GM19193 (cell line): Measurements from ENCODE around the gene SUCO.

Source experiments
- POLR2A ChIP-seq: IDR thresholded peaks from 4 replicates; pipeline ENCODE4 v1.6.1; 2011; ENCODE audit not compliant: insufficient read depth, insufficient read length; ENCODE audit errors: extremely low read depth

Gene SUCO, protein sequence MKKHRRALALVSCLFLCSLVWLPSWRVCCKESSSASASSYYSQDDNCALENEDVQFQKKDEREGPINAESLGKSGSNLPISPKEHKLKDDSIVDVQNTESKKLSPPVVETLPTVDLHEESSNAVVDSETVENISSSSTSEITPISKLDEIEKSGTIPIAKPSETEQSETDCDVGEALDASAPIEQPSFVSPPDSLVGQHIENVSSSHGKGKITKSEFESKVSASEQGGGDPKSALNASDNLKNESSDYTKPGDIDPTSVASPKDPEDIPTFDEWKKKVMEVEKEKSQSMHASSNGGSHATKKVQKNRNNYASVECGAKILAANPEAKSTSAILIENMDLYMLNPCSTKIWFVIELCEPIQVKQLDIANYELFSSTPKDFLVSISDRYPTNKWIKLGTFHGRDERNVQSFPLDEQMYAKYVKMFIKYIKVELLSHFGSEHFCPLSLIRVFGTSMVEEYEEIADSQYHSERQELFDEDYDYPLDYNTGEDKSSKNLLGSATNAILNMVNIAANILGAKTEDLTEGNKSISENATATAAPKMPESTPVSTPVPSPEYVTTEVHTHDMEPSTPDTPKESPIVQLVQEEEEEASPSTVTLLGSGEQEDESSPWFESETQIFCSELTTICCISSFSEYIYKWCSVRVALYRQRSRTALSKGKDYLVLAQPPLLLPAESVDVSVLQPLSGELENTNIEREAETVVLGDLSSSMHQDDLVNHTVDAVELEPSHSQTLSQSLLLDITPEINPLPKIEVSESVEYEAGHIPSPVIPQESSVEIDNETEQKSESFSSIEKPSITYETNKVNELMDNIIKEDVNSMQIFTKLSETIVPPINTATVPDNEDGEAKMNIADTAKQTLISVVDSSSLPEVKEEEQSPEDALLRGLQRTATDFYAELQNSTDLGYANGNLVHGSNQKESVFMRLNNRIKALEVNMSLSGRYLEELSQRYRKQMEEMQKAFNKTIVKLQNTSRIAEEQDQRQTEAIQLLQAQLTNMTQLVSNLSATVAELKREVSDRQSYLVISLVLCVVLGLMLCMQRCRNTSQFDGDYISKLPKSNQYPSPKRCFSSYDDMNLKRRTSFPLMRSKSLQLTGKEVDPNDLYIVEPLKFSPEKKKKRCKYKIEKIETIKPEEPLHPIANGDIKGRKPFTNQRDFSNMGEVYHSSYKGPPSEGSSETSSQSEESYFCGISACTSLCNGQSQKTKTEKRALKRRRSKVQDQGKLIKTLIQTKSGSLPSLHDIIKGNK (N-terminal part only)

DNA sequence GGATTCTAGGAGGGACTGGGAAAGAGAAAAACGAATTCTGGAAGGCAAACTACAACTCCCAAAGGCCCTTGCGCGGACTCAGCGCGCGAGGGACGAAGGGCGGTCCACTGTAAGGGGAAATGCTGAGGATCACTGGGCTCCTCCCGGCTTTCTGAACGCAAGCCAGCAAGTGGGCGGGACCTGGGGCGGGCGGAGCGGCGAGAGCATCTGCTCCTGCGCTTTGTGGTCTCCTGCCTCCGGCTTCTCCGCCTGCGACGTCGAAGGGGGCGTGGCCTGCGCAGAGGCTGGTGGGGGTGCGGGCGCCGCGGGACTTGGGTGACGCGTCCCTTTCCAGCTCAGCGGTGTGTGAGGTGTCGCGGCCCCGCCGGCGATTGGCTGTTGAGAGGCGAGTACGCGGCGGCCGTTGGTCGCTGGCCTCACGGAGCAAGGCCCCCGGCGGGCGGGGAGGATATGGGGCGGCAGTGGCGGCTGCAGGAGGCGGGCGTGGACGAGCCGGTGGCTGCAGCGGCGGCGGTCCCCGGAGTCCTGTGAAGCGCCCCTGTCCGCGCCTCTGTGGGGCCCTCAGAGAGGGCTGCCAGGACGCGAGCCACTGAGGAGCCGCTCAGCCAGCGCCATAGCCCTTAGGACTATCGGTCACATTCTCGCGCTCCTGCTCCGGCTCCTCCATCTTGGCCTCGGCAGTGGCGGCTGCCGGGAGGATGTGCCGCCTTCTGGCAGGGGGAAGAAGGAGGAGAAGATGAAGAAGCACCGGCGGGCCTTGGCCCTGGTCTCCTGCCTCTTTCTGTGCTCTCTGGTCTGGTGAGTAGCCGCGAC, at the start of gene SUCO:
SUCO (plus strand) TSS at position 451 of the 813 bp plus-strand sequence; CDS start at position 737, 286 bp downstream.
- peak; percentile 87 for TF ChIP-seq POLR2A

DNA sequence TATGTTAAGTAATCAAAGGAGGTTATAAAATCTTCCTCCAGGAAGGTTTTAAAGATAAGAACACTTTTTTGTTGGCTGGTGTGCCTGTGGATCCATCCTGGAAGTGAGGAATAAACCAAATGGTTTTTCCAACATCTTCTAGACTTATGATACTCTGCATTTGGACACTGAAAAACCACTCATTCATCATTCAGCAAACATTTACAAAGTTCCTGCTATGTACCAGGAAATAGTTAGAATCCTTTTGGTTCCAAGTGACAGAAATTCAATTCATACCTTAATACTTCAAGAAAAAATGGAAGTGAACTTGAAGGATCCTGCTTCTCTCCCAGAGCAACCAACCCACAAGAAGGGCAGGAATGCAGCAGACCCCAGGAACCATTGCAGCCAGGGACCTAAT, 49.5 kb upstream of the SUCO start:
- no peak for TF ChIP-seq POLR2A

DNA sequence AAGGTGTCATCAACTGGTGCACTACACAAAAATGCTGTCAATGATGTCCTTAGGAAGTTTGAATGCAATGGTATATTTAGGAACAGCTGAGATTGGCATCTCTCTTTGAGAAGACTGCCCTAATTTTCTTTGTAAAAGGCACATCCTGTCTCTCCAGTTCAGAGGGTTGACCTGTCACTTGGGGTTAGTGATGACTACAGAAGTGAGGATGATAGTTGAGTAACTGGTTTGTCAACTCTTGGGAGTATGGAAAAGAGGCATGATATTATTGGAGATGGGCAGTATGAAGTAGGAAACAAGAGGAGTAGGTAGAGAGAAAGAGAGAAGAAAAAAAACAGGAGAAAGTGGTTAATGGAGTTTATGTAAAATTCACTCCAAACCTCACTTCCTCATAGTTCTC, 48.7 kb upstream of the SUCO start:
- TF ChIP-seq POLR2A = no peak

DNA sequence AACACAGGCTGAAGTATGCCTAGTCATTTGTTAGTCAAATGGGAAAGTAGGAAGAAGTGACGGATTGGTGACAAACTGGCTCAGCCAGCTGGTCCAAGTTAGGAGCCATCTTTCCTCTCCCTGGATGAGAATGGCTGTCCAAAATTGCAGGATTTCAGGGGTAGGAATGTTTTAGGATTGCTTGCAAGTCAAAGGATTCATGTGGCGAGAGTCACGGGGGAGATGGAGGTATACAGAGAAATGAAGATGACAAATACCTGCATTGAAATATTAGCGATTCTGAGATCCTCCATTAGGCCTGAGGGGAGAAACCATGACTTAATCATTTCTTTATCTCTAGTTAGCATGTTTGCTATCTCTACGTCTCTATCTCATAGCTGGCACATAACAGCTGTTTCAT, 47.3 kb upstream of the SUCO start:
- TF ChIP-seq POLR2A = no peak

DNA sequence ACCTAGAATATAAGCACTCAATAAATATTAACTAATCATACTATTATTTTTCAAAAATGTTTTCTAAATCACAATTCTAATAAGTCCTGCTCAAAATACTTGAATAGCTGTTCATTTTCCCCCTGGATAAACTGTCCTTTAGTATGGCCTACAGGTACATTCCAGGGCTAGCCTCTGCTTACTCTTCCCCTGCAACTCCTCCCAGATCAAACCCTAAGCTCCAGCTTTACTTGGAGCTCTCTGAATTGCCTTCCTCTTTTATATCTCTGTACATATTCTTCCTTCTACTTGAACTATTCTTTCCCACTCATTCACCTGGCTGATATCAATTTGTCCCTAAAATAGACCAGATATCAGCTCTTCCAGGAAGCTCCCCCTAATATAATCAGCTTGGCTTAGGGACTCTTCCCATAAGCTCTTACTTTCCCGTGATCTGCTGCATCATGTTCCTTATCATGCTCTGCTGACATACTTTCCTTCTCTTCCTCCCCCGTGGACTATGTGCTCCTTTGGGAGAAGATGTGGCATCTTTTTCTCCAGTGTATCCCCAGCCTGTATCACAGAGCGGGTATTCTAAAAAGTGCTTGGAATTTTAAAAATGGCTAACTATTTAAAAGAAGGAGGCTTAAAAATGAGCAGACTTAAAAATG, 46.0 kb upstream of the SUCO start:
- no peak for TF ChIP-seq POLR2A

DNA sequence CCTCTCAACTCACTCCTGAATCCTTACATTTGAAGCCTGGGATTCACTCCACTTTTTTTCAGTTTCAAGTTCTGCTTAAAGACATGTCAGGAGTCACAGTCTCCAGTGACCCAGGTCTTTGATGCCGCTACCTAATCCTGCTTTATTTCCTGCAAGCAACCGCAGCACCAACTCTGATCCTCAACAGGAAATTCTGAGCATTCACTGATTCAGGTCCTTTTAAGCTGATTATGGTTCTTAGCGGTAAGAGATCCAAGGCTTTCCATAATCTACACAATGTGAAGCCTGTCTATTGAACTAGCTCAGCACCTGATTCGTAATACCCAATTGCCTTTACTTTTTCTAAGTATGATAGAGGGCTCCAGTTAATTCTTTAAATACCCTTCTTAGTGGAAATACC, 45.4 kb upstream of the SUCO start:
- TF ChIP-seq POLR2A = no peak

DNA sequence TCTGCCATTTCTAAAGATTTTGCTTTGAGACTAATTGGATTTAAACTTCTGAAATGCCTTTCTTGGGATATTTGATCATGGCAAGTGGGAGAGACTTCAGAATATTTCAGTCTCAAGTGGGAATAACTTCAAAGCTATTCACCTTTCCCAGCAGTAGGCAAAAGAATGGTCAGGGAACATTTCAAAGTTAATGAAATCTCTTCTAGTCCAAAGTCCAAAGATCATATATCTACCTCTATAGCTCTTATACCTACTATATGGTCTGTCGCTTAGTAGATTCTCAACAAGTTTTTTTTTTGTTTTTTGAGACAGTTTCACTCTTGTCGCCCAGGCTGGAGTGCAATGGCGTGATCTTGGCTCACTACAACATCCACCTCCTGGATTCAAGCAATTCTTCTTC, 44.6 kb upstream of the SUCO start:
- no peak for TF ChIP-seq POLR2A

DNA sequence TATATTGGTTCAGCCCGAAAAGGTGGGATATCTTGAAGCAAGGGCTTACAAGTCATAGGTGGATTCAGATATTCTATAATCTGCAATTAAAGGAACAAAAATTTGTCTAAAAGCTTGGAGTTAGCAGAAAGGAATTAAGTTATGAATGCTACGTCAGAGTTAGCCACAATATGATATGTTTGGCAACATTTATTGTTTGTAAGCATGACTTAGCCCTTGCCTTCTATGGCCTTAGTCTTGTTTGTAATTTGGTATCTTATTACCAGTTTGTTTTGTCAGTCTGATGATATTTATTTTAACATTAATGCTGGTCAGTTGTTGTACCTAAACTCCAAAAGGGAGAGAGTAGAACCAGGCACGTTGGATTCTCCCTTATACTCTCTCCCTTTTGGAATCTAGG, 43.1 kb upstream of the SUCO start:
- TF ChIP-seq POLR2A = no peak

DNA sequence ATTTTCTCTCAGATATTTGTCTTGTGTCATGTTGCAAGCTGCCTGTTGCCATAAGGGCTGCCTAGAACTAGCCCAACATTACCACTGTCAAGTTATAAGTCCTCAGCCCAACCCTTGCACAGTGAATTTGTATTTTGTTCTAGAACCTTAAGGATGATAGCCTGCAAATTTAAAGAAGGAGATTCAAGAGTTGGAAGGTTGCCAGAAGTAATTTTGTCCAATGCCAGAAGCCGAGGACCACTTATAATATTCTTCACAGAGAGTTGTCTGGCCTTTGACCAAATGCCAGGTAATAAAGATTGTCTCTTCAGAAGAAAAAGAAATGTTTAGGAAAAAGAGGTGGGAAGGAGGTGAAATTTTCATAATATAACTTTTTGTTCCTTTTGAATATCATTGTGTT, 40.5 kb upstream of the SUCO start:
- no peak for TF ChIP-seq POLR2A

DNA sequence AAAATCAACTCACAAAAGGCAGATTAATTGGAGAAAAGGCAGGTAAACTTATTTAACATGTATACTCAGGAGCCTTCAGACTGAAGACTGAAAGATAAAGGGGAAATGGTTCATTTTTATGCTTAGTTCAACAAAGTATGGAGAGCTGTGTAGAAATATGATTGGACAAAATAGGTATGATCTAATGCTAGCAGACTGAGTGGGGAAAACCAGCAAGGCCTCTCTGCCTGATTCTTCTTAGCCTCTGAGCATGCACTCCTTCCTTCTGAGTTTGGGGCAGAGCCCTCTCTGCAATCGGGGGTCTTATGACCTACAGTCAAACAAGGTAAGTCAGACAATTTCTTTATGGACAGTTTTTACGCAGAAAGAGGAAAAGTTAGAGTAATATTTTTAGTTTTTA, 38.8 kb upstream of the SUCO start:
- TF ChIP-seq POLR2A = no peak

DNA sequence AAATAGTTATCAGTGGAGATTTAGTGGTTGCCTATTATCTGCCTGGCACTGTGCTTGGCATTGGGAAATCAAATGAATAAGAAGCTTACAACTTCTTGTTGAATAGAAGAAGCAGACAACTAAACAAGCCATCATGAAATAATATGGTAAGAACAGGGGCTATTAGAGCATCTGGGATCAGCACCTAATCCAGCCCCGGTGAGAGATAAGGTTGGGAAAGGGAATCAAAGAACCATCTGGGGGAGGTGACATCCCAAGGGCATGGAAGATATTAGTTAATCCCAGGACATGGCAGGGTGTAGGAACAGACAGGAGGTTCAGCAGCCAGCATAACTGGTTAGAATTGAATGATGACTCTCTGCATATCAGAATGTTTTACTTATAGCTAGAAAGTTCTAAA, 36.3 kb upstream of the SUCO start:
- TF ChIP-seq POLR2A = no peak

DNA sequence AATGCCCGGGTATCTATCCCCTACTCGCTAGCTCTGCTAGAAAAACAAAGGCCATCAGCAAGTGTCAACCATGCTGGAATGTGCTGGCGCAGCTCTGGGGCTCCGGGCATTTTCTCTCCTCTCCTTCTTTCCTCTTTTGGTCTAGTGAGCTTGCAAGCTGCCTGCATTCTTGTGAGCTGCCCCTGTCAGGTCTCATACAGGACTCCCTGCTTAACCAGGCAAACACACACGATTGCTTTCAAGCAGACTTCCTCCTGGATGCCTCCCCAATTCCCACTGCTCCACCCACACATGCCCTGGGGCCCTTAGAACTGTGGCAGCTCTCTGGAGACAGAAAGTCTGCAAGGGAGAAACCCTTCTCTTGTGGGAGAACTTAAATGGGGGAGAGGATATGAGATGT, 35.7 kb upstream of the SUCO start:
- TF ChIP-seq POLR2A = no peak

DNA sequence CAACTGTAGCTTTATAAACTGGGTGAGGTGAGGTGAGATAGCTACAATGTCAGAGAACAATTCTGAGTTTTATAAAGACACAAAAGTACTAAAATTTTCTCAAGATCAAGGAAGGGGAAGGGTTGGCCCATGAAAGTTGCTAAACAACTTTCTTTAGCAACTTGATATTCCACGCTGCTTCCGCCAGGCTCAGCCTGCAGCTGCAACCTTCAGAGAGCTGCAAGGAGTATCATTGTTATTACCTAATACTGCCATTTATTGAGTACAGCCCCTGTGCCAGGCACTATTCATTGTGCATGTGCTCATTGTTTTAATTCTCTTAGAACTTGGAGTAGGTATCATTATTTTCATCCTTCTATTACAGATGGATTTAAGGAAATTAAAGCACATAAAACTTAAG, 34.1 kb upstream of the SUCO start:
- no peak for TF ChIP-seq POLR2A

DNA sequence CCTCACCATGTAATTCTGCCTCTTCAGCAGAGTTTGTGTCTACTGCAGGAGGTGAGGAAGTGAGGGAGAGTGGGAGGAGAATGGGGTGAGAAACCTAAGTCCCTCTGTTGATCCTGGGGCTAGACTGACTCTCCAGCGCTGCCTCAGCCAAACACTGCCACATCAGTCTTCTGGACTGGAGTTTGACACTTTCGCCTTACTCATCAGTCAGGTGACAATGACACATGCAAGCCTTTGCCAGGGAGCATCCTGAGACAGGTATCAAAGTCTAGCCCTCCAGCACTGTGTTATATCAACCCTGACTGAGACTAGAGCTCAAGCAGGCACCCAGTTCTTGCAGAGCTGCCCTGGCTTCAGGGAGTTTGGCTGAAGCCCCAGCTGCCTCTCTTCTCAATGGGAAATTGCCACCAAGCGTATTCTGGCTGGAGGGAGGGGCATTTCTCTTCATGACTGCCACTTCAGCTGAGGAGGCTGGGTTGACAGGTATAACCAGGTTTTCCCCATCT, 33.3 kb upstream of the SUCO start:
- TF ChIP-seq POLR2A = no peak
